ENCODE results near the gene ITGB4. TPM values are rescaled to one million over a fixed set of nuclear protein-coding genes. Genes with fewer than 3 reads are reported as not detected.
A peak's percentile ranks its signal among the peaks of the same experiment; 100 is the strongest.

The ITGB4 gene
- total and polyA plus RNA-seq, 2 of the 13 experiments (the other 11 are each of a cell fraction or from before 2014, with no cell fraction given) = 6.9 to 14.5 TPM

- peak; percentile 83; the same call in 1 of the 2 replicates for TF ChIP-seq ZNF281 (CRISPR knock-in tag; IDR thresholded peaks at IDR 0.05; ENCODE audit: borderline replicate concordance)
- TF ChIP-seq ZNF549 (CRISPR knock-in tag; IDR thresholded peaks at IDR 0.05) = 0 out of 2 replicates have a peak, but pooled peaks have one; percentile 35
- TF ChIP-seq ZNF75D (CRISPR knock-in tag; IDR thresholded peaks at IDR 0.05; ENCODE audit: borderline replicate concordance) = no peak
- TF ChIP-seq ZFP36L1 (CRISPR knock-in tag; IDR thresholded peaks at IDR 0.05) = no peak
- peak; percentile 92 for TF ChIP-seq TFE3 (CRISPR knock-in tag; IDR thresholded peaks at IDR 0.05)
- TF ChIP-seq, protein P1, sequence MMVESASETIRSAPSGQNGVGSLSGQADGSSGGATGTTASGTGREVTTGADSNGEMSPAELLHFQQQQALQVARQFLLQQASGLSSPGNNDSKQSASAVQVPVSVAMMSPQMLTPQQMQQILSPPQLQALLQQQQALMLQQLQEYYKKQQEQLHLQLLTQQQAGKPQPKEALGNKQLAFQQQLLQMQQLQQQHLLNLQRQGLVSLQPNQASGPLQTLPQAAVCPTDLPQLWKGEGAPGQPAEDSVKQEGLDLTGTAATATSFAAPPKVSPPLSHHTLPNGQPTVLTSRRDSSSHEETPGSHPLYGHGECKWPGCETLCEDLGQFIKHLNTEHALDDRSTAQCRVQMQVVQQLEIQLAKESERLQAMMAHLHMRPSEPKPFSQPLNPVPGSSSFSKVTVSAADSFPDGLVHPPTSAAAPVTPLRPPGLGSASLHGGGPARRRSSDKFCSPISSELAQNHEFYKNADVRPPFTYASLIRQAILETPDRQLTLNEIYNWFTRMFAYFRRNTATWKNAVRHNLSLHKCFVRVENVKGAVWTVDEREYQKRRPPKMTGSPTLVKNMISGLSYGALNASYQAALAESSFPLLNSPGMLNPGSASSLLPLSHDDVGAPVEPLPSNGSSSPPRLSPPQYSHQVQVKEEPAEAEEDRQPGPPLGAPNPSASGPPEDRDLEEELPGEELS (CRISPR knock-in tag; IDR thresholded peaks at IDR 0.05) = peak; percentile 37; the same call in 1 of the 2 replicates
- peak; percentile 90 for TF ChIP-seq ZNF607 (CRISPR knock-in tag; IDR thresholded peaks at IDR 0.05; ENCODE audit: borderline replicate concordance)
- TF ChIP-seq ARNT2 (CRISPR knock-in tag; IDR thresholded peaks at IDR 0.05; ENCODE audit: low read depth) = peak; percentile 90
- TF ChIP-seq PHF21A (CRISPR knock-in tag; IDR thresholded peaks at IDR 0.05) = peak; percentile 37; the same call in 1 of the 2 replicates
- TF ChIP-seq CENPX (CRISPR knock-in tag; IDR thresholded peaks at IDR 0.05) = no peak
- TF ChIP-seq ZNF816 (CRISPR knock-in tag; IDR thresholded peaks at IDR 0.05; ENCODE audit: borderline replicate concordance) = peak; percentile 87
- no peak for TF ChIP-seq IKZF1 (IDR thresholded peaks at IDR 0.05)
- TF ChIP-seq ZBTB39 (CRISPR knock-in tag; IDR thresholded peaks at IDR 0.05) = no peak
- TF ChIP-seq ZNF740 (CRISPR knock-in tag; IDR thresholded peaks at IDR 0.05) = peak; percentile 82
- peak; percentile 33; the same call in 1 of the 2 replicates for TF ChIP-seq FOXK1 (CRISPR knock-in tag; IDR thresholded peaks at IDR 0.05; ENCODE audit: borderline replicate concordance, low read depth)
- peak; percentile 55; the same call in 1 of the 2 replicates for TF ChIP-seq ETV6 (CRISPR knock-in tag; conservative IDR thresholded peaks at IDR 0.05)
- TF ChIP-seq, protein P2, sequence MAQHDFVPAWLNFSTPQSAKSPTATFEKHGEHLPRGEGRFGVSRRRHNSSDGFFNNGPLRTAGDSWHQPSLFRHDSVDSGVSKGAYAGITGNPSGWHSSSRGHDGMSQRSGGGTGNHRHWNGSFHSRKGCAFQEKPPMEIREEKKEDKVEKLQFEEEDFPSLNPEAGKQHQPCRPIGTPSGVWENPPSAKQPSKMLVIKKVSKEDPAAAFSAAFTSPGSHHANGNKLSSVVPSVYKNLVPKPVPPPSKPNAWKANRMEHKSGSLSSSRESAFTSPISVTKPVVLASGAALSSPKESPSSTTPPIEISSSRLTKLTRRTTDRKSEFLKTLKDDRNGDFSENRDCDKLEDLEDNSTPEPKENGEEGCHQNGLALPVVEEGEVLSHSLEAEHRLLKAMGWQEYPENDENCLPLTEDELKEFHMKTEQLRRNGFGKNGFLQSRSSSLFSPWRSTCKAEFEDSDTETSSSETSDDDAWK (CRISPR knock-in tag; IDR thresholded peaks at IDR 0.05) = no peak
- no peak for TF ChIP-seq MYNN (CRISPR knock-in tag; IDR thresholded peaks at IDR 0.05; ENCODE audit: low read depth)
Measured at GRCh38 chr17:75753514-75754377, 32.5 kb downstream of the ITGB4 start (continued).
